Activated T-helper 1 cell treated with anti-CD3 and anti-CD28 coated beads, Interleukin-12 subunit alpha, Interleukin-12 subunit beta, Interleukin-2, Interleukin-4 antibody, amounts not matched to agents 30 ng/mL and 10 ng/mL and 1 ng/mL, durations not matched to agents 14 hours and 24 hours and 36 hours (primary cell): Measurements from ENCODE around the gene SULT1C4. TPM values are rescaled to one million over a fixed set of nuclear protein-coding genes. Genes with fewer than 3 reads are reported as not detected.

Experiments used
- DNase-seq: peaks from one replicate; pipeline ENCODE4 v3.0.0; 2021; ENCODE audit warnings: low spot score
- H3K27ac Mint-ChIP-seq: one replicate; pipeline ENCODE4 v1.8.0; 2021; ENCODE audit warnings: mild to moderate bottlenecking, mixed read lengths
- H3K27me3 Mint-ChIP-seq: one replicate; pipeline ENCODE4 v1.8.0; 2022; ENCODE audit warnings: mild to moderate bottlenecking, moderate library complexity, mixed read lengths; ENCODE audit not compliant: insufficient read depth
- H3K36me3 Mint-ChIP-seq: one replicate; pipeline ENCODE4 v1.8.0; 2021; ENCODE audit warnings: low read depth, mixed read lengths
- H3K4me1 Mint-ChIP-seq: one replicate; pipeline ENCODE4 v1.8.0; 2021; ENCODE audit warnings: low read depth, mixed read lengths
- H3K4me3 Mint-ChIP-seq: one replicate; pipeline ENCODE4 v1.8.0; 2021; ENCODE audit warnings: mild to moderate bottlenecking, moderate library complexity, mixed read lengths
- H3K9me3 Mint-ChIP-seq: one replicate; pipeline ENCODE4 v1.8.0; 2021; ENCODE audit warnings: mixed read lengths
- intact Hi-C: fragments of 100-400 bp; cut with micrococcal nuclease; formaldehyde crosslinking; loops from one replicate; pipeline ENCODE4 v1.15.1; 2024
- total RNA-seq: library from RNA; stranded (reverse); gene quantifications from 2 replicates; pipeline ENCODE4 v1.2.3, GENCODE V29; 2022

SULT1C4 gene
- total RNA-seq, 1 donor from 2014 or later: not detected

DNA sequence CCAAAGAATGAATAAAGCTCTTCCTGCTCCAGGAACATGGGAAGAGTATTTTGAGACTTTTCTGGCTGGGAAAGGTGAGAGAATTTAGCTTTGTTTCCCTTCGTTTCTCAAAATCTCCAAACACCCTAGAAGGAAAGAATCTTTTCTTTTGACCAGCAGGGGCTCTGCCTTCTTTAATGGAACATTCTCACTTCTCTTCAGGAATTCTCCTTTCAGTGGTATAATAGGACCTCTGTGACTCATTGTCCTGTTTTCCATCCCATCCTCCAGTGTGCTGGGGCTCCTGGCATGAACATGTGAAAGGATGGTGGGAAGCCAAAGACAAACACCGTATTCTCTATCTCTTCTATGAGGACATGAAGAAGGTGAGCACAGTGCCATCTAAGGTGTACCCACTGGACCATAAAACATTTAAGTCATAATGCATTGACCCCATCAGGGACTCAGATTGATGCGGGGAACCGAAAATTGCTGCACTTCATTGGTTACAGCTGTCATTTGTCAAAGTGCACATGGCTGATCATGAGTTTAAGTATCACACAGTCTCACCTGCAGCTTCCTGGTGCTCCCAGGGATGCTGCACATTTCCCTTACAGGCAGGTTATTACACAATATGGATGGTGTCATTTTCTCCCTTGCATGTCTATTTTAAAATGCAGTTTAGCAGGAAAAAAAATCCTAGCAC lies 5.5 kb downstream of the SULT1C4 start:
- intact Hi-C loops: no loop called here
- Mint-ChIP-seq H3K9me3 (no peaks in the 10 kb centered on the region), H3K4me3 (no peak overlapping the region), H3K27me3 (peaks cover 4% of the 10 kb centered on the region), H3K36me3 (no peaks in the 10 kb centered on the region), H3K4me1 (no peaks in the 10 kb centered on the region), H3K27ac (no peak overlapping the region)
- DNase-seq: no peak

DNA sequence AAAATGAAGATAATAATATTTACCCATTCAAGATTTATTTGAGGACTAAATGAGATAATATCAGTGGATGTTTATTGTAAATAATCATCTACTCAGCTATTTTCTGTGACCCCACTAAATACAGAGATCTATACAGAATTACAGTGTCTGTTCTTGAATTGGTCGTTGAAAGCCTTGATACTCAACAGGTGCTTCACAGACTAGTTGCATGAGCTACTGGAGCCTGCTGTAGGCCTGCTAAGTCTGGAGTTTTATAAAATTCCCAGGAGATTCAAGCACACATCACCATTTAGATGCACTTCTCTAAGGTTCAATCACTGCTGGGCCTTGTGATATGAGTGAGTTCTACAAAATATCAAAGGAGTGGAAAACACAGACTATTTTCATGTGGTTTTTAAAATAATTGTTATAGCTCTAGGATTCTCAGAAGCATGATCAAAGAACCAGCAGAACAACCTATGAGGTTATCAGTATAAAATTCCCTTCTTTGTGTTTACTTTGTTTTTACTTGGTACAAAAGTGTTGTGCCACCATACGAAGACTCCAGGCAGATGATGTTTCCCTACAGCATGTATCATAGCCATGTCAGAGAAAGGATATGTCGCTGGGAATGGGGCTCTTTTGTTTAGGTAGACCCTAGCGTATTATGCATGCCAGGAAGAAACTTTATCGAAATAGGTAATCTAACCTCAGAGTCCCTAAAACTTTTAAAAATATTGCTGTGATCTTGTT lies 7.1 kb downstream of the SULT1C4 start:
- H3K36me3 Mint-ChIP-seq: no peaks in the 10 kb centered on the region
- intact Hi-C loops: no loop called here
- peaks cover 4% of the 10 kb centered on the region for H3K27me3 Mint-ChIP-seq
- DNase-seq: no peak
- H3K9me3 Mint-ChIP-seq: no peaks in the 10 kb centered on the region
- H3K27ac Mint-ChIP-seq: no peak overlapping the region
- H3K4me1 Mint-ChIP-seq: no peaks in the 10 kb centered on the region
- no peak overlapping the region for H3K4me3 Mint-ChIP-seq

DNA sequence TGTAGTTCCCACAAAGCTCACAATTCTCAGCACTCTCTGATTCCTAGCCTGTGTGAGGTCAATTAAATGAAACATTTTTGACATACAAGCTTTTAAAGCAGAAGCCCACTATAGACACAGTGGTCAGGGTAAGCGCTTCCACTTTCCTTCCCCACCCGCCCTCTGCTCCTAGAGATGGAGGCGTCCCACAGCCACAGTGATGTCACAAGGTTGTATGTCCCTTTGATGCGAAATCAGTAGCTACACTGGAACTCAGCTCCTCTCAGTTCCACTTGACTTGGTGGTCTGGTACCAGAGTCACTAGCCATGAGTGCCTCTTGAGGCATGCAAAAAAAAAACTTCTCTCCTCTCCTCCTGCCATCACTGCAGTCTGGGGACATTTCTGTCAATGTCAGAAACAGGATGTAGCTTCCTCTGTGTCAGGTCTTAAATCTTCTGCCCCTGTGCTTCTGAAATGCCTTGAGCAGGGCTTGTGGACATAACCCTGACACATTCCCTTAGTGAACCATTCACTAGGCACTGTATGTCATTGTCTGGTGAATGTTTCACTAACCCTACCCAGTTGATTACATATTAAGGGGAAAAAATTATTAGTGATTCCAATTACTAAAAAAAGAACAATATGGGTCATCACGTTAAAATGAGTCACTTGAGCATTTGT lies 7.8 kb downstream of the SULT1C4 start:
- Mint-ChIP-seq H3K36me3 (no peaks in the 10 kb centered on the region), H3K4me3 (no peak overlapping the region), H3K27ac (no peak overlapping the region), H3K27me3 (peaks cover 4% of the 10 kb centered on the region), H3K9me3 (no peaks in the 10 kb centered on the region), H3K4me1 (no peaks in the 10 kb centered on the region)
- intact Hi-C loops: no loop called here
- no peak for DNase-seq

DNA sequence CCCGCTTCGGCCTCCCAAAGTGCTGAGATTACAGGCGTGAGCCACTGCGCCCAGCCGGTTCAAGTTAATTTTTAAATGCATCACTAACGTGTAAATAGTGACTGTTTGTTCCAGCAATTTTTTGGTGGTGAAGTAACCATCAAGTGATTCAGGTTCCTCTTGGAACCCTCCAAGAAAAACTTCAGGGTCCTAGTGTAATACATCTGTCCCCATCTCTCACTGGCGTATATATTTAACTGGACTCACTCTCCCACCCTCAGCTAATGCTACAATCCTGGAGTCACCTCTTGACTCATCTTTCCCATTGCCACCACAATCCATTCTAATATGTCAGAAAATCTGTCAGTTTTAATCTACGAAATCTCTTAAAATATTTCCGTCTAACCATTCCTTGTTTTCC lies 10.3 kb downstream of the SULT1C4 start:
- Mint-ChIP-seq H3K36me3 (no peaks in the 10 kb centered on the region), H3K27me3 (peaks cover 2% of the 10 kb centered on the region), H3K9me3 (peaks cover 3% of the 10 kb centered on the region), H3K4me3 (no peak overlapping the region), H3K27ac (no peak overlapping the region), H3K4me1 (no peaks in the 10 kb centered on the region)
- intact Hi-C loops: no loop called here
- no peak for DNase-seq

DNA sequence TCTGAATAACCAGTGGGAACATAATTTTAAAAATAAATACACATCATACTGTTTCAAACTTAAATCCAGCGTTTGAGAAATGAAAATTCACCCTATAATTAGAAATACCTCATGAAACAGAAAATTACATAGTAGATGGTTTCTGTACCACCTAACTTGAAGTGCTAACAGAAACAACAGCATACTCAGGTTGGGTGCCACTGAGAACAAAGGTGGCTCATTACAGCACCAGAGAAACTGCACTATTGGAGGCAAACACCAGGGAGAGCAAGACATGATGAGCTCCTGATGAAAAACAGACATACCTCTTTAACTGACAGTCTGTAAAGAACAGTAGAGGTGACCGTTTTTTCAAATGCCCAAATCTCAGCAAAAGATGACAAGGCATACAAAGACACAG lies 12.6 kb downstream of the SULT1C4 start:
- peaks cover 7% of the 10 kb centered on the region for H3K9me3 Mint-ChIP-seq
- H3K4me3 Mint-ChIP-seq: no peak overlapping the region
- H3K27ac Mint-ChIP-seq: no peak overlapping the region
- H3K27me3 Mint-ChIP-seq: peaks cover 2% of the 10 kb centered on the region
- H3K36me3 Mint-ChIP-seq: no peaks in the 10 kb centered on the region
- H3K4me1 Mint-ChIP-seq: no peaks in the 10 kb centered on the region
- intact Hi-C loops: no loop called here
- DNase-seq: no peak

DNA sequence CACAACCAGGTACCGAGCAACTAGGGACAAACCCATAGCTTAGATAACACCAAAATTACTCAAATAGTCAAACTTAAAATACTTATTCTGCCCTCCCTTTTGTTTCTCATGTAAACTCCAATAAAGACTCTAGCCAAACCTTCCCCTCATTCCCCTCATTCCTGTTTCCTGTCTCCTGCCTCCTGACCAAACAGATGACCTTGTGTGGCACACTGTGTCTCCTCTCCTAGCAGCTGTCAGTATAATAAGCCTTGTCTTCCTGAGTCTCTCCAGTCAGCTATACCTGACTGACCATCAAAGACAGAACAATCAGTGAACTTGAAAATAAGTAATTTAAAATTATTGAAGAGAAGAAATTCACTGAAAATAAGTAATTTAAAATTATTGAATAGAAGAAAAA lies 14.3 kb downstream of the SULT1C4 start:
- H3K27ac Mint-ChIP-seq: no peak overlapping the region
- H3K4me1 Mint-ChIP-seq: no peaks in the 10 kb centered on the region
- H3K4me3 Mint-ChIP-seq: no peak overlapping the region
- H3K27me3 Mint-ChIP-seq: peaks cover 1% of the 10 kb centered on the region
- no peak for DNase-seq
- intact Hi-C loops: no loop called here
- H3K9me3 Mint-ChIP-seq: peaks cover 7% of the 10 kb centered on the region
- H3K36me3 Mint-ChIP-seq: no peaks in the 10 kb centered on the region

DNA sequence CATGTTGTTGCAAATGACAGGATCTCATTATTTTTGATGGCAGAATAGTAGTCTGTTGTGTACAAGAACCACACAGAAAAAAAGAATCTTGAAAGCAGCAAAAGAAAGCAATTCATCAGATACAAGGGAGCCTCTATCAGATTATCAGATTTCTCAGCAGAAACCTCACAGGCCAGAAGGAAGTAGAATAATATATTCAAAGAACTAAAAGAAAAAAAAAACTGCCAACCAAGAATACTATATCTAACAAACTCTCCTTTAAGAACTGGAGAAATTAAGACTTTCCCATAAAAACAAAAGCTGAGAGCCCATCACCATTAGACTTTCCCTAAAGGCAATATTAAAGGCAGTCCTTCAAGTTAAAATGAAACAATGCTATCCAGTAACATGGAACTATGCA lies 15.4 kb downstream of the SULT1C4 start:
- Mint-ChIP-seq H3K9me3 (peaks cover 9% of the 10 kb centered on the region), H3K4me1 (no peaks in the 10 kb centered on the region), H3K27ac (no peak overlapping the region), H3K36me3 (no peaks in the 10 kb centered on the region), H3K4me3 (no peak overlapping the region), H3K27me3 (peaks cover 1% of the 10 kb centered on the region)
- no peak for DNase-seq
- intact Hi-C loops: no loop called here

DNA sequence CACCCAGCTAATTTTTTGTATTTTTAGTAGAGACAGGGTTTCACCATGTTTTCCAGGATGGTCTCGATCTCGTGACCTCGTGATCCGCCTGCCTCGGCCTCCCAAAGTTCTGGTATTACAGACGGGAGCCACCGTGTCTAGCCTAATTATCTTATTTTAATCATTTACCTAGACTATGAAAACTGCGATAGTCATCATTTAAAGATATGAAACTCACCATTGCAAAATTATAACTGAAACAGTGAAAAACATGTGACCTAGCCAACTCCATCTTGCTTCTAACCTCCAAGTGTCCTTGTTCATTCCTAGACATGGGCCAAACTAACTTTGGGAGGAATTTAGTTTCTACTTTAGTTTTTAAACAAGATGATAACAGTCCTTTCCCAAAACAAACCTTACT lies 17.4 kb downstream of the SULT1C4 start:
- Mint-ChIP-seq H3K9me3 (peaks cover 13% of the 10 kb centered on the region), H3K4me3 (no peak overlapping the region), H3K27ac (no peak overlapping the region), H3K4me1 (no peaks in the 10 kb centered on the region), H3K27me3 (peaks cover 1% of the 10 kb centered on the region), H3K36me3 (no peaks in the 10 kb centered on the region)
- intact Hi-C loops: no loop called here
- DNase-seq: no peak

DNA sequence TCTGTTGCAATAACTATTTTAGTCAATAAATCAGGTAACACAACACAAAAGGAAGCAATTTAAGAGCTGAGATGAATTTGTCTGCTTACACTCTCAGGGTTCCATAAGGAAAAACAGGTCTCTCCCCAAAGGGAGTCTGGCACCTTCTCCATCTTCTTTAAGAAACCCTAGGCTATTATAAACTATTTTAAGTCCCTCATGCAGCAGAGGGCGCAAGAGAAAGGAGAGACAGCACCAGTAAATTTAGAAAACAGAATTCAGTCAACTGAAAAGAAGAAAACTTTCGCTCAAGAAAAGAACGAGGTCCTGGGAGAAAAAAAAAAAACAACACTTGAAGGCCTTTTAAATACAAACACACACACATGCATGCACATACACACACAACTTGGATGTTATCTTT lies 19.1 kb downstream of the SULT1C4 start:
- peaks cover 18% of the 10 kb centered on the region for H3K9me3 Mint-ChIP-seq
- no peak overlapping the region for H3K4me3 Mint-ChIP-seq
- peaks cover 2% of the 10 kb centered on the region for H3K27me3 Mint-ChIP-seq
- DNase-seq: no peak
- H3K36me3 Mint-ChIP-seq: no peaks in the 10 kb centered on the region
- intact Hi-C loops: loop anchor here (1.0 kb wide), 1 partner anchor 187 kb away; no protein-coding TSS in a partner anchor
- no peaks in the 10 kb centered on the region for H3K4me1 Mint-ChIP-seq
- no peak overlapping the region for H3K27ac Mint-ChIP-seq

DNA sequence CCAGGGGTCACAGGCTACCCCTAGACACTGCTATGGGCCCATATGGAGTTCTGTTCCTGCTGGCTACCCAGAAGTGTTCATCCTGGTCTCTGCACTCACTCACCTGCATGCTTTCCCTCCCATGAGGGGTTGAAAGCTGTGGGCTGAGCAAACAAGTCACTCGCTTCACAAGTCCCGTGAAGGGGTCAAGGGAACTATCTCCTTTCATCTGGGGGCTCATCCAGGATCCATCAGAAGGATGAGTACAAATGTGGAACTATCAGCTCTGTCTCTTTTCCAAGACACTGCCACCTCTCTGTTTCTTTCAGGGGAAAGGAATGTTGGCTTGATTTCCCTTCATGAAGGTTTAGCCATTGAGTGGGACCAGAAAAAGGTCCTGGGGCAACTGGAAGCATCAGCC lies 21.7 kb downstream of the SULT1C4 start:
- H3K27ac Mint-ChIP-seq: no peak overlapping the region
- no peaks in the 10 kb centered on the region for H3K36me3 Mint-ChIP-seq
- H3K9me3 Mint-ChIP-seq: peaks cover 13% of the 10 kb centered on the region
- peaks cover 3% of the 10 kb centered on the region for H3K27me3 Mint-ChIP-seq
- DNase-seq: no peak
- intact Hi-C loops: no loop called here
- H3K4me1 Mint-ChIP-seq: no peaks in the 10 kb centered on the region
- H3K4me3 Mint-ChIP-seq: no peak overlapping the region

DNA sequence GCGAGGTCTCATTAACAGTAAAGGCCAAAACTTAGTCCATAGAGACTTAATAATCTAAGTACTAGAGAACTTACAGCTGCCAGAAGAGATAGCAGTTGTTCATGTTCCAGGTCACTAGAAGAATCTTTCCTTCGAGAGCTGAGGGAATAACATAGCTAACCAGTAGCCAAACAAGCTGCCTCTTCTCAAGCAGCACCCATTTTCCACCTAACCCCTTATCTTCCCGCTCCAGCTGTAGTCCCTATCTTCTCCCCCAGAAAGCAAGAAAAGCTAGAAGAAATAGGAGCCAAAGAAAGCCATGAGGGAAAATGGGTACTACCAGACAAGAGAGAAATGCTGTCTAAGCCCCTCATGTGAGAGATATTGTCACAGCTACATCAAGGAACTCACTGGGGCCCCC lies 24.0 kb downstream of the SULT1C4 start:
- Mint-ChIP-seq H3K27me3 (peaks cover 3% of the 10 kb centered on the region), H3K27ac (no peak overlapping the region), H3K4me1 (no peaks in the 10 kb centered on the region), H3K36me3 (no peaks in the 10 kb centered on the region), H3K4me3 (no peak overlapping the region), H3K9me3 (peaks cover 27% of the 10 kb centered on the region)
- intact Hi-C loops: no loop called here
- DNase-seq: no peak

DNA sequence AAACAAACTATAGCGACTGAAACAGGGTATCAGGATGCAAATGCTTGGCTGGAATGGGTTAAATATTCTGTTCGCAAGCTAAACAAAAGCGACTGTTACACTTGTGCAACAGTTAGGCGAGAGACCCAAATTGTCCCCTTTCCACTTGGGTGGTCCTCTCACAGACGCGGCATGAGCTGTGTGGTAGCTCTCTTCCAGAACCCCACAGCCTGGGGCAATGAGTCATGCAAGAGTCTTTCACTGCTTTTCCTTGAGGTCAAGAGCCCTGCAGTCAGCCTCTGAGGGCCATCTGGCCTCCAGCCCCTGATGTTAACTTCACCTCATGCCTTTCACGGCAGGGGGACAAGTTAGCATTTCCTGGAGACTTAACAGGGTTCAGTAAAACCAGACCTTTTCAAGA lies 25.7 kb downstream of the SULT1C4 start:
- no peaks in the 10 kb centered on the region for H3K36me3 Mint-ChIP-seq
- H3K27me3 Mint-ChIP-seq: peaks cover 2% of the 10 kb centered on the region
- no peak overlapping the region for H3K27ac Mint-ChIP-seq
- intact Hi-C loops: no loop called here
- H3K4me3 Mint-ChIP-seq: no peak overlapping the region
- DNase-seq: no peak
- H3K4me1 Mint-ChIP-seq: no peaks in the 10 kb centered on the region
- peaks cover 22% of the 10 kb centered on the region for H3K9me3 Mint-ChIP-seq

DNA sequence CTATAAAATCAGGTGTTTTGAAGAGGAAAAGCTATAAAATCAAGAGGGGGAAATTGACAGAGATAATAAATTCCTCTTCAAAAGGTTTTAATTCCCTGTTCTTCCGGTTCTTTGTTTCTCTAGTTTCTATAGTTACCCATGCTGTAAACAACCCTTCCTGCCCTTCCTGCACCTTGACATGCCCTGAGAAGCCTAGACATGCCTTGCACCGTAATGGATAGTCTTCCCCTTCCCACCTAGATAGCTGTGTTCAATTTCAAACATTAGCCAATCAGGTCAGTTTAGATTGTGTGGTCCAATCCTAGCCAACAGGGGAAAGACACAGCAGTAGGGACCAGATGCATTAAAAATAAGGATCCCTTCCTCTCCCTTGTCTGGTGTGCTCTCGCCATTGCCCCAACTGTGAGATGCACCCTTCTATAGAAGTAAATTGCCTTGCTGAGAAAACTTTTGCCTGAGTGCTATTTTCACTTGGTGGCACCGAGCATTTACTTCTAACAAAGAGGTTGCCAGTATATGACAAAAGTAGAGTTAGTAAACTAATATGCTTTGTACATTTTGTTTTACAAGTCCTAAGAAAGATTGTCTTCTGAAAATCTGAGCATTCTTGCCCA lies 27.1 kb downstream of the SULT1C4 start:
- intact Hi-C loops: no loop called here
- Mint-ChIP-seq H3K4me1 (no peaks in the 10 kb centered on the region), H3K9me3 (peaks cover 21% of the 10 kb centered on the region), H3K4me3 (no peak overlapping the region), H3K27me3 (peaks cover 2% of the 10 kb centered on the region), H3K36me3 (no peaks in the 10 kb centered on the region), H3K27ac (no peak overlapping the region)
- DNase-seq: no peak
